IPS DF 6.9 (cell line): Measurements from ENCODE around the gene PDE11A.

Source experiments
- DNase-seq: peaks from one replicate; pipeline ENCODE4 v3.0.0-alpha.2; 2013; ENCODE audit warnings: low read depth, low spot score
- H3K27ac ChIP-seq: one replicate; pipeline ENCODE4 v1.5.1; 2013; ENCODE audit warnings: low read length, control low read depth
- H3K27me3 ChIP-seq: 2 replicates; pipeline ENCODE4 v1.6.1; 2013; ENCODE audit warnings: mild to moderate bottlenecking, low read length; ENCODE audit not compliant: control insufficient read depth, insufficient read depth
- H3K36me3 ChIP-seq: 2 replicates; pipeline ENCODE4 v1.6.1; 2013; ENCODE audit warnings: low read length; ENCODE audit not compliant: control insufficient read depth, insufficient read depth
- H3K4me1 ChIP-seq: 2 replicates; pipeline ENCODE4 v1.6.1; 2013; ENCODE audit warnings: low read length; ENCODE audit not compliant: control insufficient read depth, insufficient read depth
- H3K4me3 ChIP-seq: 2 replicates; pipeline ENCODE4 v1.5.1; 2013; ENCODE audit warnings: mild to moderate bottlenecking, low read length
- H3K9me3 ChIP-seq: 2 replicates; pipeline ENCODE4 v1.6.1; 2013; ENCODE audit warnings: low read length, inconsistent platforms; ENCODE audit not compliant: control insufficient read depth, insufficient read depth
- WGBS: extraction: QIAGEN DNeasy Blood & Tissue Kit; methylation state at CpG from one replicate; pipeline ENCODE4 v1.1.7; 2013; ENCODE audit warnings: mixed read lengths, missing lambda C conversion rate; ENCODE audit not compliant: insufficient read length, insufficient coverage; 5-methylcytosine and 5-hydroxymethylcytosine counted together

PDE11A gene

GRCh38 chr2:177905640-177906039, 166.9 kb downstream of the PDE11A start:
- WGBS, result no CpG with 5 or more reads among the region's 2 CpGs
- no peaks in the 10 kb centered on the region for H3K4me1 ChIP-seq
- no peaks in the 10 kb centered on the region for H3K36me3 ChIP-seq
- H3K27me3 ChIP-seq, result no peaks in the 10 kb centered on the region
- H3K9me3 ChIP-seq, result no peaks in the 10 kb centered on the region
- no peak overlapping the region for H3K4me3 ChIP-seq
- DNase-seq, result no peak
- no peak overlapping the region for H3K27ac ChIP-seq

GRCh38 chr2:177902395-177903163, 170.0 kb downstream of the PDE11A start:
- Histone ChIP-seq H3K27ac (no peak overlapping the region), H3K4me3 (no peak overlapping the region), H3K4me1 (no peaks in the 10 kb centered on the region), H3K9me3 (no peaks in the 10 kb centered on the region), H3K27me3 (no peaks in the 10 kb centered on the region), H3K36me3 (no peaks in the 10 kb centered on the region)
- no peak for DNase-seq
- no CpG with 5 or more reads among the region's 2 CpGs for WGBS

- H3K27ac ChIP-seq, result no peak overlapping the region
- H3K36me3 ChIP-seq, result no peaks in the 10 kb centered on the region
- no peaks in the 10 kb centered on the region for H3K9me3 ChIP-seq
- DNase-seq, result no peak
- no peaks in the 10 kb centered on the region for H3K4me1 ChIP-seq
- H3K4me3 ChIP-seq, result no peak overlapping the region
- H3K27me3 ChIP-seq, result no peaks in the 10 kb centered on the region
Measured at GRCh38 chr2:177900082-177900481, 172.5 kb downstream of the PDE11A start.

GRCh38 chr2:177897278-177897677, 175.3 kb downstream of the PDE11A start:
- Histone ChIP-seq H3K9me3 (no peaks in the 10 kb centered on the region), H3K4me3 (no peak overlapping the region), H3K36me3 (no peaks in the 10 kb centered on the region), H3K27ac (no peak overlapping the region), H3K27me3 (no peaks in the 10 kb centered on the region), H3K4me1 (no peaks in the 10 kb centered on the region)
- no CpG with 5 or more reads among the region's 5 CpGs for WGBS
- no peak for DNase-seq

- no peak overlapping the region for H3K4me3 ChIP-seq
- no peak overlapping the region for H3K27ac ChIP-seq
- WGBS, result no CpG with 5 or more reads among the region's 3 CpGs
- DNase-seq, result no peak
- H3K36me3 ChIP-seq, result no peaks in the 10 kb centered on the region
- H3K9me3 ChIP-seq, result no peaks in the 10 kb centered on the region
- no peaks in the 10 kb centered on the region for H3K27me3 ChIP-seq
- H3K4me1 ChIP-seq, result no peaks in the 10 kb centered on the region
Measured at GRCh38 chr2:177896587-177896986, 176.0 kb downstream of the PDE11A start.

GRCh38 chr2:177894546-177894945, 178.0 kb downstream of the PDE11A start:
- DNase-seq, result no peak
- H3K4me3 ChIP-seq, result no peak overlapping the region
- no peak overlapping the region for H3K27ac ChIP-seq
- WGBS, result no CpG with 5 or more reads among the region's 4 CpGs
- H3K27me3 ChIP-seq, result no peaks in the 10 kb centered on the region
- H3K4me1 ChIP-seq, result no peaks in the 10 kb centered on the region; the same call in 1 of the 2 replicates
- no peaks in the 10 kb centered on the region for H3K9me3 ChIP-seq
- H3K36me3 ChIP-seq, result no peaks in the 10 kb centered on the region

GRCh38 chr2:177893880-177894279, 178.7 kb downstream of the PDE11A start:
- Histone ChIP-seq H3K4me1 (no peaks in the 10 kb centered on the region; the same call in 1 of the 2 replicates), H3K4me3 (no peak overlapping the region), H3K9me3 (no peaks in the 10 kb centered on the region), H3K27ac (no peak overlapping the region), H3K27me3 (no peaks in the 10 kb centered on the region), H3K36me3 (no peaks in the 10 kb centered on the region)
- DNase-seq, result no peak

GRCh38 chr2:177891533-177891932, 181.0 kb downstream of the PDE11A start:
- H3K4me3 ChIP-seq, result no peak overlapping the region
- WGBS, result no CpG with 5 or more reads among the region's 1 CpG
- H3K4me1 ChIP-seq, result no peaks in the 10 kb centered on the region; the same call in 1 of the 2 replicates
- H3K36me3 ChIP-seq, result no peaks in the 10 kb centered on the region
- H3K27me3 ChIP-seq, result no peaks in the 10 kb centered on the region
- no peak for DNase-seq
- H3K9me3 ChIP-seq, result no peaks in the 10 kb centered on the region
- no peak overlapping the region for H3K27ac ChIP-seq

- Histone ChIP-seq H3K27ac (no peak overlapping the region), H3K9me3 (no peaks in the 10 kb centered on the region), H3K4me1 (no peaks in the 10 kb centered on the region; the same call in 1 of the 2 replicates), H3K36me3 (no peaks in the 10 kb centered on the region), H3K27me3 (no peaks in the 10 kb centered on the region), H3K4me3 (no peak overlapping the region)
- DNase-seq, result no peak
- no CpG with 5 or more reads among the region's 1 CpG for WGBS
Measured at GRCh38 chr2:177889818-177890460, 182.6 kb downstream of the PDE11A start.

- WGBS, result 100% methylated on average over 1 of the region's 2 CpGs
- H3K27me3 ChIP-seq, result no peaks in the 10 kb centered on the region
- no peak overlapping the region for H3K27ac ChIP-seq
- H3K4me3 ChIP-seq, result no peak overlapping the region
- H3K9me3 ChIP-seq, result no peaks in the 10 kb centered on the region
- no peaks in the 10 kb centered on the region for H3K36me3 ChIP-seq
- no peak for DNase-seq
- H3K4me1 ChIP-seq, result no peaks in the 10 kb centered on the region; the same call in 1 of the 2 replicates
Measured at GRCh38 chr2:177888581-177888980, 184.0 kb downstream of the PDE11A start.

GRCh38 chr2:177887722-177888121, 184.9 kb downstream of the PDE11A start:
- no peaks in the 10 kb centered on the region; the same call in 1 of the 2 replicates for H3K4me1 ChIP-seq
- no peaks in the 10 kb centered on the region for H3K36me3 ChIP-seq
- DNase-seq, result no peak
- no peaks in the 10 kb centered on the region for H3K27me3 ChIP-seq
- no peaks in the 10 kb centered on the region for H3K9me3 ChIP-seq
- H3K4me3 ChIP-seq, result no peak overlapping the region
- H3K27ac ChIP-seq, result no peak overlapping the region
- WGBS, result no CpG with 5 or more reads among the region's 3 CpGs
